Loucy (cell line): Measurements from ENCODE around the gene SARM1.

Experiments used
- H2AFZ ChIP-seq: fragments of 200-600 bp; sonication (generic); 2 replicates; pipeline ENCODE4 v1.6.0; 2016; ENCODE audit warnings: antibody characterized with exemption, mild to moderate bottlenecking, low read length, moderate library complexity
- H3F3A ChIP-seq: fragments of 200-600 bp; 2 replicates; pipeline ENCODE4 v1.6.0; 2016; ENCODE audit warnings: antibody characterized with exemption, low read depth, mild to moderate bottlenecking
- H3K27me3 ChIP-seq: fragments of 200-600 bp; sonication (generic); 2 replicates; pipeline ENCODE4 v1.6.1; 2014; ENCODE audit warnings: low read length, mild to moderate bottlenecking; ENCODE audit not compliant: insufficient read depth, poor library complexity, severe bottlenecking
- H3K36me3 ChIP-seq: fragments of 200-600 bp; sonication (generic); 2 replicates; pipeline ENCODE4 v1.6.1; 2016; ENCODE audit warnings: low read length; ENCODE audit not compliant: insufficient read depth
- H3K4me1 ChIP-seq: fragments of 200-600 bp; sonication (generic); 2 replicates; pipeline ENCODE4 v1.5.1; 2014; ENCODE audit warnings: low read length, mild to moderate bottlenecking; ENCODE audit not compliant: insufficient read depth, poor library complexity, severe bottlenecking
- H3K4me2 ChIP-seq: fragments of 200-600 bp; sonication (generic); 2 replicates; pipeline ENCODE4 v1.6.0; 2014; ENCODE audit warnings: antibody characterized with exemption, low read length, low read depth, mild to moderate bottlenecking; ENCODE audit not compliant: poor library complexity, severe bottlenecking
- H3K4me3 ChIP-seq: fragments of 200-600 bp; sonication (generic); 2 replicates; pipeline ENCODE4 v1.5.1; 2014; ENCODE audit warnings: low read length, mild to moderate bottlenecking, mixed read lengths; ENCODE audit not compliant: poor library complexity, severe bottlenecking
- H3K79me2 ChIP-seq: fragments of 200-600 bp; sonication (generic); 2 replicates; pipeline ENCODE4 v1.6.1; 2014; ENCODE audit warnings: low read length; ENCODE audit not compliant: insufficient read depth
- H3K9ac ChIP-seq: fragments of 200-600 bp; sonication (generic); 2 replicates; pipeline ENCODE4 v1.6.0; 2014; ENCODE audit warnings: mild to moderate bottlenecking, low read depth, low read length, moderate library complexity; ENCODE audit not compliant: poor library complexity, severe bottlenecking
- H3K9me2 ChIP-seq: fragments of 200-600 bp; sonication (generic); replicated peaks from 2 replicates; pipeline ENCODE4 v1.6.1; 2016; ENCODE audit warnings: low read depth, low read length, mixed read lengths
- H3K9me3 ChIP-seq: fragments of 200-600 bp; sonication (generic); 2 replicates; pipeline ENCODE4 v1.6.1; 2014; ENCODE audit warnings: mild to moderate bottlenecking, antibody characterized with exemption, low read length, low read depth; ENCODE audit not compliant: insufficient read depth
- H4K20me1 ChIP-seq: fragments of 200-600 bp; sonication (generic); 2 replicates; pipeline ENCODE4 v1.6.0; 2014; ENCODE audit warnings: antibody characterized with exemption, low read length, mild to moderate bottlenecking; ENCODE audit not compliant: insufficient read depth, poor library complexity, severe bottlenecking
- EZH2phosphoT487 ChIP-seq: fragments of 200-600 bp; IDR thresholded peaks from 2 replicates; pipeline ENCODE4 v1.6.1; 2018; ENCODE audit warnings: antibody characterized with exemption, mild to moderate bottlenecking, moderate library complexity, borderline replicate concordance
- TF ChIP-seq, protein P1 (sequence below): fragments of 200-600 bp; sonication (generic); conservative IDR thresholded peaks from 2 replicates; pipeline ENCODE4 v1.5.1; 2014; ENCODE audit warnings: mild to moderate bottlenecking, antibody characterized with exemption, low read length

SARM1 gene

DNA sequence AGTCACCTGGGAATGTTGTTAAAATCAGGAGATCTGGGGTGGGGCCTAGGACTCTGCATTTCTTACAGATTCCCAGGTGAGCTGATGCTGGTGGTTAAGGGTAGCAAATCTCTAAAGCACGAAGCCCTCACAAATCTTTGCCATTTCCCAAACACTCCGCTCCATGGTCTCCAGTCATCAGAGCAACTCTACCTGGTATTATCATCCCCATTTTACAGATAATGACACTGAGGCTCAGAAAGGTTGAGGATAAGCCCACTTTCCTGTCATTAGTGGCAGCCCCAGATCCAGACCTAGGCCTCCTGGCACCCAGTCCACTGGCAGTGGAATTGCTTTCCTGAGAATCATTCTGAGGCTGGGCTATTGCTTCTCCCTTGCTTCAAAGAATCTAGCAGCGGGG lies 25.8 kb downstream of the SARM1 start:
- no peaks in the 10 kb centered on the region for H3K4me1 ChIP-seq
- H3K9me3 ChIP-seq = no peaks in the 10 kb centered on the region
- TF ChIP-seq, protein P1, sequence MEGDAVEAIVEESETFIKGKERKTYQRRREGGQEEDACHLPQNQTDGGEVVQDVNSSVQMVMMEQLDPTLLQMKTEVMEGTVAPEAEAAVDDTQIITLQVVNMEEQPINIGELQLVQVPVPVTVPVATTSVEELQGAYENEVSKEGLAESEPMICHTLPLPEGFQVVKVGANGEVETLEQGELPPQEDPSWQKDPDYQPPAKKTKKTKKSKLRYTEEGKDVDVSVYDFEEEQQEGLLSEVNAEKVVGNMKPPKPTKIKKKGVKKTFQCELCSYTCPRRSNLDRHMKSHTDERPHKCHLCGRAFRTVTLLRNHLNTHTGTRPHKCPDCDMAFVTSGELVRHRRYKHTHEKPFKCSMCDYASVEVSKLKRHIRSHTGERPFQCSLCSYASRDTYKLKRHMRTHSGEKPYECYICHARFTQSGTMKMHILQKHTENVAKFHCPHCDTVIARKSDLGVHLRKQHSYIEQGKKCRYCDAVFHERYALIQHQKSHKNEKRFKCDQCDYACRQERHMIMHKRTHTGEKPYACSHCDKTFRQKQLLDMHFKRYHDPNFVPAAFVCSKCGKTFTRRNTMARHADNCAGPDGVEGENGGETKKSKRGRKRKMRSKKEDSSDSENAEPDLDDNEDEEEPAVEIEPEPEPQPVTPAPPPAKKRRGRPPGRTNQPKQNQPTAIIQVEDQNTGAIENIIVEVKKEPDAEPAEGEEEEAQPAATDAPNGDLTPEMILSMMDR = no peak
- no peak for TF ChIP-seq EZH2phosphoT487
- H3K36me3 ChIP-seq = no peaks in the 10 kb centered on the region
- no peak overlapping the region for H3K4me3 ChIP-seq
- no peak overlapping the region for H3K4me2 ChIP-seq
- H3K9ac ChIP-seq = no peak overlapping the region
- H3K27me3 ChIP-seq = no peaks in the 10 kb centered on the region
- H2AFZ ChIP-seq = no peak overlapping the region
- no peaks in the 10 kb centered on the region for H3F3A ChIP-seq
- H4K20me1 ChIP-seq = no peaks in the 10 kb centered on the region
- no peaks in the 10 kb centered on the region for H3K9me2 ChIP-seq
- H3K79me2 ChIP-seq = no peaks in the 10 kb centered on the region

DNA sequence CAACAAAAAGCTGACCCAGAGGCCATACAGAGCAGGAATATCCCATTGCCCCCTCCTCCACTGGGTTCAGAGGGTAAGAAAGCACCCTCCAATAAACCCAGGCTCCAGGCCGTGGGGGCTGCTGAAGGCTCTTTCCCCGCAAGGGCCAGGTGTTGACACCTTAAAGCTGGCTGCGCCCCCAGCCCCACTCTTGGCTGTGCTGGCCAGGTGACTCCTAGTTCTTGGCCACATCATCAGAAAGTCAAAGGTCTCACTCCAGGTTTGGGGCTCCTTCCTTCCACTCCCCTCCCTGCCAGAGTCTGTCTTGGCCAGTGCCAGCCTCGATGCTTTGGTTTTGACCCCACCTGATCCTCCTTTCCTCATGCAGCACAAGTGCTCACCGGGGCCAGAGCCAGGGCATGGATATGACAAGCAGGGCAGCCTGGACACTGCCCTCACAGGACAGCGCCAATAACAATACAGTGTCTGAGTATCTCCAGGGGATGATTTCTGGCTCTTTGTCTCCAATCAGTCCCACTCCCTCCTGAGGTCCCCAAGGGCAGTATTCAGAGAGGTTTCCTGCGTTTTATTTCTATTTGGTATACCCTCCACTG lies 26.3 kb downstream of the SARM1 start:
- H3K9me3 ChIP-seq = no peaks in the 10 kb centered on the region
- no peaks in the 10 kb centered on the region for H4K20me1 ChIP-seq
- TF ChIP-seq, protein P1 = no peak
- TF ChIP-seq EZH2phosphoT487 = no peak
- H3K4me1 ChIP-seq = no peaks in the 10 kb centered on the region
- H3K79me2 ChIP-seq = no peaks in the 10 kb centered on the region
- no peak overlapping the region for H3K9ac ChIP-seq
- H3K4me3 ChIP-seq = no peak overlapping the region
- no peaks in the 10 kb centered on the region for H3F3A ChIP-seq
- no peak overlapping the region for H2AFZ ChIP-seq
- H3K4me2 ChIP-seq = no peak overlapping the region
- no peaks in the 10 kb centered on the region for H3K36me3 ChIP-seq
- no peaks in the 10 kb centered on the region for H3K27me3 ChIP-seq
- no peaks in the 10 kb centered on the region for H3K9me2 ChIP-seq

DNA sequence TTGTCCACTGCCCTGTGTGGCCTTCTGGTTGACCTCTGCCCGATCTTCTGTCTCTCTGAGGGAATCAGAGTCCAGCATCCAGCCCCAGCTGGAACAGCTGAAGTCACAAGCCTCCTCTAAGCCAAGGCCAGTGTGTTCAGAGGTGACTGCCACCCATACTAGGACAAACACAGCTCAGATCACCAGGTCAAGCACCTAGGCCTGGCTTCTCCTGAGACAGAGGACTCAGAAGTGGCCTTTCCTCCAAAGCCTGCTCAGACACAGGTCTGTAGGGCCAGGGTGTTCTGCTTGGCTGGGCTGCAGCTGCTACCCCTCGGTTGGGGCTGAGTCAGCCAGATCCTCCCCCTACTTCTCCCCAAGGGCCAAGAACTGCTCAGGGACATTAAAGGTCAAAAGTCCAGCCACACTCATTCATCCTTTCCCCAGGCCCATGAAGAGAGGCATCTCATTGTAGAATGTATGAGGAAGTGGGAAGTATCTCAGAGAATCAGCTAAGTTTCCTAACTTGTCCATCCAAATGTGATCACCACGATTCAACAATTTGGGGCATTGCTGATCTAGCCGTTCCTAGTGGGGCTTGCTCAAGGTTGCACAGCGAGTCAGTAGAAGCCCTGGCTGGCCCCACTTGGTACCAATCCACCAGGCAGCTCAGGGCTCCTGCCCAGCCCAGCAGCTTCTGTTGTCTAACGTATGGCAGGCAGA lies 26.9 kb downstream of the SARM1 start:
- no peak overlapping the region for H2AFZ ChIP-seq
- H3K9me2 ChIP-seq = no peaks in the 10 kb centered on the region
- no peak overlapping the region for H3K4me3 ChIP-seq
- TF ChIP-seq EZH2phosphoT487 = no peak
- TF ChIP-seq, protein P1 = no peak
- no peaks in the 10 kb centered on the region for H4K20me1 ChIP-seq
- no peaks in the 10 kb centered on the region for H3F3A ChIP-seq
- H3K9me3 ChIP-seq = no peaks in the 10 kb centered on the region
- H3K4me1 ChIP-seq = no peaks in the 10 kb centered on the region
- H3K79me2 ChIP-seq = no peaks in the 10 kb centered on the region
- no peaks in the 10 kb centered on the region for H3K27me3 ChIP-seq
- H3K4me2 ChIP-seq = no peak overlapping the region
- no peak overlapping the region for H3K9ac ChIP-seq
- H3K36me3 ChIP-seq = no peaks in the 10 kb centered on the region
